Lung (tissue), 13 donors: ENCODE data around the gene MAP2K5. TPM values are rescaled to one million over a fixed set of nuclear protein-coding genes. Genes with fewer than 3 reads are reported as not detected.

ENCODE experiments used
- ATAC-seq: fragments of 200-7000 bp; cut with Tn5 transposase; one replicate; pipeline ENCODE4 v1.9.1; 2020; ENCODE audit warnings: moderate number of reproducible peaks; ENCODE audit not compliant: insufficient read depth, low FRiP score
- DNase-seq, 3 donors: peaks; one replicate each; pipeline ENCODE4 v3.0.0-alpha.2; 2013 to 2017
- H3K27ac ChIP-seq, 2 donors: one replicate each; pipeline ENCODE4 v1.5.1; 2013; ENCODE audit warnings: mild to moderate bottlenecking in 2 of 2, moderate library complexity in 2 of 2, control low read depth in 1 of 2, inconsistent platforms in 1 of 2, low read depth in 1 of 2, low read length in 1 of 2
- H3K27me3 ChIP-seq, 3 donors: one replicate each; pipeline ENCODE4 v1.5.1; 2013; ENCODE audit warnings: low read length in 2 of 3; ENCODE audit not compliant: control insufficient read depth in 3 of 3, insufficient read depth in 3 of 3
- H3K36me3 ChIP-seq, 4 donors: one replicate each; pipeline ENCODE4 v1.5.1; 2013; ENCODE audit warnings: low read length in 4 of 4, mild to moderate bottlenecking in 1 of 4, moderate library complexity in 1 of 4; ENCODE audit not compliant: control insufficient read depth in 4 of 4, insufficient read depth in 4 of 4
- H3K4me1 ChIP-seq, 5 donors: one replicate each; pipeline ENCODE4 v1.5.1; 2013; ENCODE audit warnings: low read length in 5 of 5, mild to moderate bottlenecking in 2 of 5, moderate library complexity in 1 of 5; ENCODE audit not compliant: control insufficient read depth in 5 of 5, insufficient read depth in 5 of 5
- H3K4me3 ChIP-seq: one replicate; pipeline ENCODE4 v1.5.1; 2013; ENCODE audit warnings: mild to moderate bottlenecking, control low read depth, moderate library complexity
- H3K9ac ChIP-seq, 2 donors: one replicate each; pipeline ENCODE4 v1.5.1; 2013; ENCODE audit warnings: low read length in 2 of 2, control low read depth in 1 of 2; ENCODE audit not compliant: insufficient read depth in 1 of 2
- H3K9me3 ChIP-seq, 4 donors: one replicate each; pipeline ENCODE4 v1.5.1; 2013; ENCODE audit warnings: low read length in 3 of 4, mild to moderate bottlenecking in 1 of 4, moderate library complexity in 1 of 4; ENCODE audit not compliant: control insufficient read depth in 4 of 4, insufficient read depth in 3 of 4
- CTCF ChIP-seq: IDR thresholded peaks from 2 replicates; pipeline ENCODE4 v1.5.1; 2012; ENCODE audit warnings: mild to moderate bottlenecking; ENCODE audit errors: control extremely low read depth, extremely low read depth
- WGBS, 2 donors: extraction: QIAGEN DNeasy Blood & Tissue Kit; methylation state at CpG; one replicate each; pipeline ENCODE4 v1.1.7; 2013; 5-methylcytosine and 5-hydroxymethylcytosine counted together
- polyA plus RNA-seq, 2 donors: library from polyadenylated mRNA; stranded (reverse); fragments of 200-250 nt; gene quantifications; one replicate each; pipeline ENCODE4 v1.2.1, GENCODE V29; 2013
- small RNA-seq: library from RNA; depleted of rRNA; stranded (forward); fragments of <200 nt; gene quantifications from one replicate; pipeline ENCODE3, GENCODE V24; 2014; ENCODE audit warnings: low replicate concordance
- total RNA-seq, 2 donors: library from RNA; depleted of rRNA in 1 of 2; stranded (reverse); fragments of >200 nt in 1 of 2; gene quantifications; one replicate each; pipeline ENCODE4 v1.2.1, GENCODE V29; 2014 to 2021
- donor health status: control.
- donor health status: control.
- donor health status: Bipolar disorder and iron deficiency.
- donor health status: healthy.
- donor health status: DM: yes; HTN: yes; CAD: no.

The MAP2K5 gene
- total and polyA plus RNA-seq, 4 donors = 6.3 to 19.1 (median 12.4) TPM

GRCh38 chr15:67853454-67853853 lies 311.0 kb downstream of the MAP2K5 start:
- no peak for ATAC-seq
- no peaks in the 10 kb centered on the region for H3K4me1 ChIP-seq
- TF ChIP-seq CTCF = no peak
- no peak for DNase-seq
- H3K9ac ChIP-seq = no peak overlapping the region
- H3K9me3 ChIP-seq = no peaks in the 10 kb centered on the region
- 90 to 100% methylated on average over 3 of the region's 3 CpGs for WGBS, 2 donors
- no peak overlapping the region for H3K27ac ChIP-seq
- H3K36me3 ChIP-seq = no peaks in the 10 kb centered on the region
- H3K4me3 ChIP-seq = no peak overlapping the region
- H3K27me3 ChIP-seq = no peaks in the 10 kb centered on the region

- Histone ChIP-seq H3K4me1 (no peaks in the 10 kb centered on the region), H3K27me3 (no peaks in the 10 kb centered on the region), H3K4me3 (no peak overlapping the region), H3K9me3 (no peaks in the 10 kb centered on the region), H3K36me3 (no peaks in the 10 kb centered on the region), H3K27ac (no peak overlapping the region), H3K9ac (no peak overlapping the region)
- 84 to 95% methylated on average over 1 of the region's 1 CpG for WGBS, 2 donors
- no peak for TF ChIP-seq CTCF
- no peak for DNase-seq
- ATAC-seq = no peak
Observed at GRCh38 chr15:67854358-67854757, 311.9 kb downstream of the MAP2K5 start.

- TF ChIP-seq CTCF = no peak
- Histone ChIP-seq H3K27me3 (no peaks in the 10 kb centered on the region), H3K9me3 (no peaks in the 10 kb centered on the region), H3K36me3 (no peaks in the 10 kb centered on the region), H3K4me1 (no peaks in the 10 kb centered on the region), H3K4me3 (no peak overlapping the region), H3K9ac (no peak overlapping the region), H3K27ac (no peak overlapping the region)
- 67 to 88% methylated on average over 3 of the region's 3 CpGs for WGBS, 2 donors
- no peak for DNase-seq
- no peak for ATAC-seq
Observed at GRCh38 chr15:67855842-67856241, 313.3 kb downstream of the MAP2K5 start.

Small RNA genes lying within 50 kb of the gene (small RNA-seq; reads per million reads assigned to genes)
- gene RNU6-1 = 0.96 reads per million, percentile 80 among the genes with 10 or more reads in this experiment

Other genes starting within 250 kb of the MAP2K5 start
- gene C15orf61, start 21.6 kb upstream of the MAP2K5 start, total RNA-seq = 1 to 10 TPM; 5.6 to 5.8 TPM
- 1 to 10 TPM; 2.1 to 2.6 TPM for gene C15orf61, start 21.6 kb upstream of the MAP2K5 start, polyA plus RNA-seq